ENCODE data around the gene AFAP1L1. TPM values are rescaled to one million over a fixed set of nuclear protein-coding genes. Genes with fewer than 3 reads are reported as not detected.
A peak's percentile ranks its signal among the peaks of the same experiment; 100 is the strongest.

Gene AFAP1L1
- total and polyA plus RNA-seq, 9 of the 15 experiments (the other 6 are each of a cell fraction or from before 2014, with no cell fraction given), result 0.01 to 0.12 (median 0.03) TPM; not detected in 4

- TF ChIP-seq MNT (conservative IDR thresholded peaks at IDR 0.05), result no peak
- TF ChIP-seq ZNF280B (CRISPR knock-in tag; IDR thresholded peaks at IDR 0.05), result no peak
- TF ChIP-seq JUN (IDR thresholded peaks at IDR 0.05; ENCODE audit: borderline replicate concordance, low read depth, low read length), result no peak
- no peak for TF ChIP-seq JUN (CRISPR knock-in tag; IDR thresholded peaks at IDR 0.05; ENCODE audit: borderline replicate concordance)
Measured at GRCh38 chr5:149348518-149348917, 76.9 kb downstream of the AFAP1L1 start (continued).

- in situ Hi-C loops (cut with MboI), result no loop called here
- no TSS peak for BruUV-seq (replicated peaks)
- H3K27ac ChIP-seq (ENCODE audit: extremely low read depth, low read depth, low read length), result no peak overlapping the region
Measured at GRCh38 chr5:149349382-149349781, 77.7 kb downstream of the AFAP1L1 start.

More at GRCh38 chr5:149349382-149349781, 77.7 kb downstream of the AFAP1L1 start:
- intact Hi-C loops (cut with micrococcal nuclease), result no loop called here
- no peak overlapping the region for H3K4me2 ChIP-seq (ENCODE audit: insufficient read depth, low read length)
- H2AFZ ChIP-seq (ENCODE audit: low read depth, low read length), result no peak overlapping the region
- DNase-seq (ENCODE audit: extremely low read depth in 1 of 4, low spot score in 3 of 4), result no peak
- TF ChIP-seq TGIF2 (CRISPR knock-in tag; IDR thresholded peaks at IDR 0.05), result no peak
- no peak for TF ChIP-seq ZNF655 (CRISPR knock-in tag; IDR thresholded peaks at IDR 0.05)
- TF ChIP-seq C11orf30 (IDR thresholded peaks at IDR 0.05; ENCODE audit: low read depth), result peak; percentile 64; the same call in 1 of the 2 replicates
- peak; percentile 83 for TF ChIP-seq ZNF316 (IDR thresholded peaks at IDR 0.05)
- TF ChIP-seq EHMT2 (IDR thresholded peaks at IDR 0.05), result no peak
- TF ChIP-seq GABPA (tag; conservative IDR thresholded peaks at IDR 0.05; ENCODE audit: low read depth), result no peak
- TF ChIP-seq, protein P1, sequence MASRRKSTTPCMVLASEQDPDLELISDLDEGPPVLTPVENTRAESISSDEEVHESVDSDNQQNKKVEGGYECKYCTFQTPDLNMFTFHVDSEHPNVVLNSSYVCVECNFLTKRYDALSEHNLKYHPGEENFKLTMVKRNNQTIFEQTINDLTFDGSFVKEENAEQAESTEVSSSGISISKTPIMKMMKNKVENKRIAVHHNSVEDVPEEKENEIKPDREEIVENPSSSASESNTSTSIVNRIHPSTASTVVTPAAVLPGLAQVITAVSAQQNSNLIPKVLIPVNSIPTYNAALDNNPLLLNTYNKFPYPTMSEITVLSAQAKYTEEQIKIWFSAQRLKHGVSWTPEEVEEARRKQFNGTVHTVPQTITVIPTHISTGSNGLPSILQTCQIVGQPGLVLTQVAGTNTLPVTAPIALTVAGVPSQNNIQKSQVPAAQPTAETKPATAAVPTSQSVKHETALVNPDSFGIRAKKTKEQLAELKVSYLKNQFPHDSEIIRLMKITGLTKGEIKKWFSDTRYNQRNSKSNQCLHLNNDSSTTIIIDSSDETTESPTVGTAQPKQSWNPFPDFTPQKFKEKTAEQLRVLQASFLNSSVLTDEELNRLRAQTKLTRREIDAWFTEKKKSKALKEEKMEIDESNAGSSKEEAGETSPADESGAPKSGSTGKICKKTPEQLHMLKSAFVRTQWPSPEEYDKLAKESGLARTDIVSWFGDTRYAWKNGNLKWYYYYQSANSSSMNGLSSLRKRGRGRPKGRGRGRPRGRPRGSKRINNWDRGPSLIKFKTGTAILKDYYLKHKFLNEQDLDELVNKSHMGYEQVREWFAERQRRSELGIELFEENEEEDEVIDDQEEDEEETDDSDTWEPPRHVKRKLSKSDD (conservative IDR thresholded peaks at IDR 0.05; ENCODE audit: low read length), result no peak
- TF ChIP-seq SMAD1 (IDR thresholded peaks at IDR 0.05; ENCODE audit: low read depth, low read length, partially characterized antibody), result no peak
- TF ChIP-seq HNRNPH1 (optimal IDR thresholded peaks at IDR 0.05; ENCODE audit: low read depth, low read length), result no peak
- no peak for TF ChIP-seq RBM25 (IDR thresholded peaks at IDR 0.05; ENCODE audit: low read depth, low read length, severe bottlenecking)
- TF ChIP-seq DPF2 (IDR thresholded peaks at IDR 0.05), result no peak
- no peaks in the 10 kb centered on the region for H3K27me3 ChIP-seq (ENCODE audit: control insufficient read depth in 2 of 2, insufficient read depth in 2 of 2, low read length in 2 of 2)
- H4K20me1 ChIP-seq (replicated peaks; ENCODE audit: control insufficient read depth, insufficient read depth, low read length), result no peaks in the 10 kb centered on the region
- H3K79me2 ChIP-seq (ENCODE audit: control insufficient read depth, insufficient read depth, low read length), result peaks cover 67% of the 10 kb centered on the region
- no peak overlapping the region for H3K9ac ChIP-seq (ENCODE audit: insufficient read depth in 1 of 2, low read depth in 2 of 2, low read length in 2 of 2)
- no peaks in the 10 kb centered on the region for H3K9me1 ChIP-seq (ENCODE audit: control insufficient read depth, insufficient read depth, low read length)
- ChIA-PET POLR2A (interaction anchor here (1.5 kb wide), 1 partner anchor 29 kb away, joined by 4 read pairs; no protein-coding TSS in a partner anchor), CTCF (ENCODE audit: low intra/inter-chr PET ratio) (no interaction called here)
- H3K4me1 ChIP-seq (replicated peaks in 1 of 2; ENCODE audit: control insufficient read depth in 2 of 2, insufficient read depth in 2 of 2, low read length in 2 of 2), result peaks cover 5 to 18% of the 10 kb centered on the region in 2 experiments; a peak in 3 of 5 replicates
- H3K9me3 ChIP-seq (replicated peaks; ENCODE audit: control insufficient read depth, insufficient read depth, low read depth, low read length), result no peaks in the 10 kb centered on the region
- WGBS (ENCODE audit: insufficient coverage, low coverage, missing lambda C conversion rate), result 90% methylated on average over 4 of the region's 4 CpGs
- FAIRE-seq, result no peak
- peaks cover 75% of the 10 kb centered on the region for H3K36me3 ChIP-seq (ENCODE audit: control insufficient read depth, insufficient read depth, low read length)
- H3K4me3 ChIP-seq, result no peak overlapping the region
- no peak for ATAC-seq

All from K562 (cell line).